ENCODE measurements around the gene CCDC6.

DNA sequence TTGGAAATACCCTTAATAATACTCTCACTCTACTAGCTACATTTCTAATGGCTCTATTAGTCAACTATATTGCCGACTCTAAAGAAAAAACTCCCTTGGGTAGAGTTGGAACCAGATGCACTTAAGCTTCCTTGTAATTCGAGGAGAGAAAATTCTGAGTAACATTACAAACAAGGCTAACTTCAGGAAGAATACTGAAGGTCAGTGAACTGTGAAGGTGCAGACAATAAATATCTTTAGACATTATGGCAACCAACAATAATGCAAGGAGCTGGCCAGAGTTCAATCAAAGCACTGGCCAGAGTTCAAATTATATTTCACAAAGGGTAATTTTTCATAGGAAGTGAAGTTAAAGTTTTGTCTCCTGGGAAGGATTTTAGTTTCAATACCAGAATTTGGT, 112.4 kb downstream of the CCDC6 start:
- no peak for TF ChIP-seq POLR2AphosphoS5 (IDR thresholded peaks at IDR 0.05)
- no peak for TF ChIP-seq POLR2A (IDR thresholded peaks at IDR 0.05)

Measured in prostate gland (tissue), 1 donor.